PC-3 (cell line): ENCODE measurements around the gene STX18.

Experiments used
- EZH2 ChIP-seq: fragments of 300-600 bp; sonication (generic); IDR thresholded peaks from one replicate; pipeline ENCODE4 v1.6.1; 2017; ENCODE audit warnings: antibody characterized with exemption, mild to moderate bottlenecking, low read length; ENCODE audit not compliant: unreplicated experiment
- TF ChIP-seq, protein P1 (sequence below): fragments of 300-600 bp; sonication (generic); conservative IDR thresholded peaks from 2 replicates; pipeline ENCODE4 v1.5.1; 2017; ENCODE audit warnings: antibody characterized with exemption, low read depth, mild to moderate bottlenecking, low read length

DNA sequence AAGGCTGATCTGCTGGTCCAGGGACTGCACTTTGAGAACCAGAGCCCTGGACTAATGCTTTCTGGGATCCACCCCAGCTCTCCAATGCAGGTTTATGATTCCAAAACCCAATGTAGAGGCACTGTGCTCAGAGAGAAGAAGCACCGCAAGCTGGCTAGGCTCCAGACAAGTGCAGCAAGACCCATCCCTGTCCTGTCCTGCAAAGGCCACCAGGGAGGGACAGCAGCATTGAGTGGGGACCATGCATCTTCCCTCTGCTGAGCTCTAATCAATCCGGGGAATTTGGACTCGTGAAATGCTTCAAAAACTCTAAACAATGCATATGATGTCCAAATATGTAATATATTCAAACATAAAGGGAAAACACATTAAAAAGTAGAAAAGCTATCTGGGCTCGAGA is 165.8 kb downstream of the STX18 start:
- TF ChIP-seq, protein P1, sequence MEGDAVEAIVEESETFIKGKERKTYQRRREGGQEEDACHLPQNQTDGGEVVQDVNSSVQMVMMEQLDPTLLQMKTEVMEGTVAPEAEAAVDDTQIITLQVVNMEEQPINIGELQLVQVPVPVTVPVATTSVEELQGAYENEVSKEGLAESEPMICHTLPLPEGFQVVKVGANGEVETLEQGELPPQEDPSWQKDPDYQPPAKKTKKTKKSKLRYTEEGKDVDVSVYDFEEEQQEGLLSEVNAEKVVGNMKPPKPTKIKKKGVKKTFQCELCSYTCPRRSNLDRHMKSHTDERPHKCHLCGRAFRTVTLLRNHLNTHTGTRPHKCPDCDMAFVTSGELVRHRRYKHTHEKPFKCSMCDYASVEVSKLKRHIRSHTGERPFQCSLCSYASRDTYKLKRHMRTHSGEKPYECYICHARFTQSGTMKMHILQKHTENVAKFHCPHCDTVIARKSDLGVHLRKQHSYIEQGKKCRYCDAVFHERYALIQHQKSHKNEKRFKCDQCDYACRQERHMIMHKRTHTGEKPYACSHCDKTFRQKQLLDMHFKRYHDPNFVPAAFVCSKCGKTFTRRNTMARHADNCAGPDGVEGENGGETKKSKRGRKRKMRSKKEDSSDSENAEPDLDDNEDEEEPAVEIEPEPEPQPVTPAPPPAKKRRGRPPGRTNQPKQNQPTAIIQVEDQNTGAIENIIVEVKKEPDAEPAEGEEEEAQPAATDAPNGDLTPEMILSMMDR: no peak
- TF ChIP-seq EZH2: no peak
